MM.1S (cell line): ENCODE measurements around the gene PARD3.

Experiments used
- CTCF ChIP-seq: fragments of 300-600 bp; sonication (generic); IDR thresholded peaks from 2 replicates; pipeline ENCODE4 v1.5.1; 2016; ENCODE audit warnings: antibody characterized with exemption, low read length, mixed read lengths
- EZH2phosphoT487 ChIP-seq: fragments of 300-600 bp; sonication (generic); IDR thresholded peaks from 2 replicates; pipeline ENCODE4 v1.6.1; 2018; ENCODE audit warnings: antibody characterized with exemption, low read length

- TF ChIP-seq CTCF (no peak), EZH2phosphoT487 (no peak)
Measured at GRCh38 chr10:34161777-34162370, 653.2 kb downstream of the PARD3 start.
